LNCAP (cell line): ENCODE results near the gene TAB2.

Experiments used
- TF ChIP-seq, protein P1 (sequence below): fragments of 450-650 bp; IDR thresholded peaks from 2 replicates; pipeline ENCODE4 v1.5.1; 2017; ENCODE audit warnings: mild to moderate bottlenecking

Gene TAB2

DNA sequence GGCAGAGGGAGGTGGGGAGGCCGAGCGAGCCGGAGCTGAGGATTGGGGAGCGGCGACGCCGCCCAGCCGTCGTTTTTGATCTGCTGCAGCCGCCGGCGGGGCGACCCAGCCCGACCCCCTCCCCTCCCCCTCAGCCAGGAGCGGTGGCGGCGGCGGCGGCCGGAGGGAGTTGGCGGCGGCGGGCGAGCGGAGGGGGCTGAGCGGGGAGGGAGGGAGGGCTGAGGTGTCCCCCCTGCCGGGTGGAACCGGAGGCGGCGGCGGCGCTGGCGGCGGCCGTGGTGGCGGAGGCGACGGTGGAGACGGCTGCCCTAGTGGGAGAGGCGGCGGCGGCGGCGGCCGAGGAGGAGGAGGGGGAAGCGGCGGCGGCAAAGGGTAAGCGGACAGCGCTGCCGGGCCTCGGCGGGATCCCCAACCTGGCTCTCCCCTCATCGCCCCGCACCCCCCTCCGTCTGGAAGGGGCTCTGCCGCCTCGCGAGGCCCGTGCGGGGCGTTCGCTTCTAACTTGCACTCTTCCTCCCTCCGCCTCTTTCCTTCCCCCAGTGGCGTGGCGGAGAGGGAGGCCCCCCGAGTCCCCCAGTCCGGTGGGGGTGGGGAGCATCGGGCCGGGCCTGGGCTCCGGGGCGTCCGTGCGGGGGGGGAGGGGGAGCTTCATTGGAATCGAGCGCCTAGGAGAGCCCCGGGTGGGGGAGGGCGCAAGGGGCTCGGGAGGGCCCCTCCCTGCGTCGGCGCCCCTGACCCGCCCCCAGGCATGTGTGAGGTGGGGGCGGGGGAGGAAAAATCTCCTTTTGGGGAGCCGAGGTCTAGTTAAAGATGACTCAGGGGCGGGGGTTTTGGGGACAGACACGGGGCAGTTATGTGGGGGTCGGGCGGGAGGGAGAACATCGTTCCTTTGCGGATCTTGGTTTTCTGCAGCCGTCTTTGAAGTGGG lies at the start of gene TAB2:
TSS of gene TAB2 (plus strand) at position 69 of the 928 bp plus-strand sequence. CDS start 52,286 bp downstream, outside the sequence.
- TF ChIP-seq, protein P1, sequence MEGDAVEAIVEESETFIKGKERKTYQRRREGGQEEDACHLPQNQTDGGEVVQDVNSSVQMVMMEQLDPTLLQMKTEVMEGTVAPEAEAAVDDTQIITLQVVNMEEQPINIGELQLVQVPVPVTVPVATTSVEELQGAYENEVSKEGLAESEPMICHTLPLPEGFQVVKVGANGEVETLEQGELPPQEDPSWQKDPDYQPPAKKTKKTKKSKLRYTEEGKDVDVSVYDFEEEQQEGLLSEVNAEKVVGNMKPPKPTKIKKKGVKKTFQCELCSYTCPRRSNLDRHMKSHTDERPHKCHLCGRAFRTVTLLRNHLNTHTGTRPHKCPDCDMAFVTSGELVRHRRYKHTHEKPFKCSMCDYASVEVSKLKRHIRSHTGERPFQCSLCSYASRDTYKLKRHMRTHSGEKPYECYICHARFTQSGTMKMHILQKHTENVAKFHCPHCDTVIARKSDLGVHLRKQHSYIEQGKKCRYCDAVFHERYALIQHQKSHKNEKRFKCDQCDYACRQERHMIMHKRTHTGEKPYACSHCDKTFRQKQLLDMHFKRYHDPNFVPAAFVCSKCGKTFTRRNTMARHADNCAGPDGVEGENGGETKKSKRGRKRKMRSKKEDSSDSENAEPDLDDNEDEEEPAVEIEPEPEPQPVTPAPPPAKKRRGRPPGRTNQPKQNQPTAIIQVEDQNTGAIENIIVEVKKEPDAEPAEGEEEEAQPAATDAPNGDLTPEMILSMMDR: no peak

GRCh38 chr6:149268146-149268545 lies 49.4 kb upstream of the TAB2 start:
- TF ChIP-seq, protein P1: no peak

- TF ChIP-seq, protein P1: no peak
Observed at GRCh38 chr6:149268768-149269167, 48.7 kb upstream of the TAB2 start.

GRCh38 chr6:149270616-149271015 lies 46.9 kb upstream of the TAB2 start:
- TF ChIP-seq, protein P1: no peak

DNA sequence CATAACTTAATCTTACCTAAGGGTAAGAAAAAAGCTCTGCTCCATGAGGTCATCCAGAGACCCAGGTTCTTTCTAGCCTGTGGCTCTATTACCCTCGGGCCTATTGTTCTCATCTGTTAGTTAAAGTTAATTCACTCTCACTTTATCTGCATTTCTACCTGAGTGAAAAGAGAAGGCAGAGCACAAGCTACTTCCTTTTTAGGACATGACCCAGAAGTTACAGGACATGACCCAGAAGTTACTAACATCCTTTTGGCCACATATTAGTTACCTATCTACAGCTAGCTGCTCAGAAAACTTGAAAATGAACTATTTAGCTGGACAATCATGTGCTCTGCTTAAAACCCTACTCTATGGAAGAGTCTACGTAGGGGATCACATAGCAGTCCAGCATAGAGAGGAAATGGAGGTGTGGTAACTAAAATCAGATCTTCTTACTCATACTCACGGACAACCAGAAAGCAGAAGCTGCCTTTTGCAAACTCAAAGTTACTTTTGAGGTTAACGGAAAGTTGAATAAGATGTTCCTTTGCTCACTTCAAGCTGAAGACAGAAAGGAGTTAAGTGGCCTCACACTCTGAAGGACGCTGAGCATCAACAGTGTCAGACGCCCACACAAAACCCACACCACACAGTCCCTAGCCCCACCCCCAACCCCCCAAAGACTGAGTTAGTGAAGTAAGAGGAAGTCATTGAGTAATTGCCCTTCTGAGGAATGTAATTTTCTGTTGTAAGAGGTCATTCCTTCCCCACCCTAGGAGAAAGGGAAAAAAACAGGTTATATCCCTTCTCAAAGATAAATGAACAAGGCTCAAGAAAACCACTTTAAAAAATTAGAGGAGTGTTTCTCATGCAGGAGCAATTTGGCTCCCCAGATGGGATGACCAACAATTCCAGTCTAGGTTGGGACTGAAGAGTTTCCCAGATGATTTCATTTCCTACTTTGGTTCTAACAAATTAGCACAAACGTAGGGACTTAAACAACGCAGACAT lies 45.9 kb upstream of the TAB2 start:
- TF ChIP-seq, protein P1: no peak

- TF ChIP-seq, protein P1: no peak
Observed at GRCh38 chr6:149273318-149273717, 44.2 kb upstream of the TAB2 start.

DNA sequence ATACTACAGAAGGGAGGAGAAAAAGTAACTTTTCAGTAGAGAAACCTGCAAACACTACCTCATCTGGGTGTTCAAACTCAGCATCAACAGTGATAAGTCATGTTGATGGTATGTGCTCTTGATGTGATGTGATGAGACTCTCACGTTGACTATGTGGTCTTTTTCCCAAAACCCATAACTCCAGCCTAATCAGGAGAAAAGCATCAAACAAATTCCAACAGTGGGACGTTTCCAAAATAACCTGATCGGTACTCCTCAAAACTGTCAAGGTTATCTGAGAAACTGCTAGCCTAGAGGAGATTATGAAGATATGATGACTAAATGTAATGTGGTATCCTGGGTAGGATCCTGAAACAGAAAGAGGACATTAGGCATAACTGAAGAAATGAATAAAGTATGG lies 41.9 kb upstream of the TAB2 start:
- TF ChIP-seq, protein P1: no peak
